ENCODE results near the gene SLC19A3.
"Not testable (repeated sequence)": the region's sequence is repeated elsewhere in the genome, so short reads cannot be mapped to it uniquely, and the experiment has no call there.

GRCh38 chr2:227673620-227674019 is 44.2 kb downstream of the SLC19A3 start:
- TF ChIP-seq, protein P1, sequence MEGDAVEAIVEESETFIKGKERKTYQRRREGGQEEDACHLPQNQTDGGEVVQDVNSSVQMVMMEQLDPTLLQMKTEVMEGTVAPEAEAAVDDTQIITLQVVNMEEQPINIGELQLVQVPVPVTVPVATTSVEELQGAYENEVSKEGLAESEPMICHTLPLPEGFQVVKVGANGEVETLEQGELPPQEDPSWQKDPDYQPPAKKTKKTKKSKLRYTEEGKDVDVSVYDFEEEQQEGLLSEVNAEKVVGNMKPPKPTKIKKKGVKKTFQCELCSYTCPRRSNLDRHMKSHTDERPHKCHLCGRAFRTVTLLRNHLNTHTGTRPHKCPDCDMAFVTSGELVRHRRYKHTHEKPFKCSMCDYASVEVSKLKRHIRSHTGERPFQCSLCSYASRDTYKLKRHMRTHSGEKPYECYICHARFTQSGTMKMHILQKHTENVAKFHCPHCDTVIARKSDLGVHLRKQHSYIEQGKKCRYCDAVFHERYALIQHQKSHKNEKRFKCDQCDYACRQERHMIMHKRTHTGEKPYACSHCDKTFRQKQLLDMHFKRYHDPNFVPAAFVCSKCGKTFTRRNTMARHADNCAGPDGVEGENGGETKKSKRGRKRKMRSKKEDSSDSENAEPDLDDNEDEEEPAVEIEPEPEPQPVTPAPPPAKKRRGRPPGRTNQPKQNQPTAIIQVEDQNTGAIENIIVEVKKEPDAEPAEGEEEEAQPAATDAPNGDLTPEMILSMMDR (conservative IDR thresholded peaks at IDR 0.05; ENCODE audit: low read depth, low read length): not testable (repeated sequence)
- TF ChIP-seq EZH2 (IDR thresholded peaks at IDR 0.05; ENCODE audit: low read length, unreplicated experiment): not testable (repeated sequence)
